Colonic mucosa (tissue), 4 donors: Measurements from ENCODE around the gene ARHGAP12. TPM values are rescaled to one million over a fixed set of nuclear protein-coding genes. Genes with fewer than 3 reads are reported as not detected.

Experiments
- DNase-seq: peaks from one replicate; pipeline ENCODE4 v3.0.0-alpha.2; 2020
- H3K27ac ChIP-seq: fragments of 200-600 bp; one replicate; pipeline ENCODE4 v1.8.0; 2021
- H3K27me3 ChIP-seq: fragments of 200-600 bp; one replicate; pipeline ENCODE4 v1.8.0; 2021
- H3K36me3 ChIP-seq: fragments of 200-600 bp; one replicate; pipeline ENCODE4 v1.8.0; 2021
- H3K4me1 ChIP-seq: fragments of 200-600 bp; one replicate; pipeline ENCODE4 v1.8.0; 2021; ENCODE audit warnings: mild to moderate bottlenecking
- H3K4me3 ChIP-seq: fragments of 200-600 bp; one replicate; pipeline ENCODE4 v1.8.0; 2021
- H3K9ac ChIP-seq, 2 donors: one replicate each; pipeline ENCODE4 v1.7.0; 2013; ENCODE audit warnings: control low read depth in 2 of 2, low read depth in 2 of 2, low read length in 2 of 2
- H3K9me3 ChIP-seq: fragments of 200-600 bp; one replicate; pipeline ENCODE4 v1.8.0; 2021
- CTCF ChIP-seq: fragments of 200-600 bp; IDR thresholded peaks from one replicate; pipeline ENCODE4 v1.8.0; 2022; ENCODE audit warnings: antibody characterized with exemption, mild to moderate bottlenecking
- intact Hi-C: fragments of 100-400 bp; cut with DNase I; formaldehyde crosslinking; loops from one replicate; pipeline ENCODE4 v1.14.1; 2022
- total RNA-seq, 2 donors: library from RNA; stranded (reverse); fragmentation: NEBNext Ultra II Directional in 1 of 2; extraction: Animal tissue kit (Norgen Biotek cat#: 25700) in 1 of 2; gene quantifications; one replicate each; pipeline ENCODE4 v1.2.1, GENCODE V29; 2021
- donor health status: healthy.
- donor health status: DM: no; HTN: no; CAD: no.
- donor health status: DM: no; HTN: no; CAD: no.

The ARHGAP12 gene
- total RNA-seq, 2 donors from 2014 or later, result 25.1 to 43.9 TPM

GRCh38 chr10:31923389-31923788 is 5.2 kb downstream of the ARHGAP12 start:
- H3K9ac ChIP-seq, result no peak overlapping the region
- no peaks in the 10 kb centered on the region for H3K9me3 ChIP-seq
- H3K27ac ChIP-seq, result no peak overlapping the region
- no peak for TF ChIP-seq CTCF
- H3K4me3 ChIP-seq, result no peak overlapping the region
- H3K27me3 ChIP-seq, result no peaks in the 10 kb centered on the region
- intact Hi-C loops, result no loop called here
- no peaks in the 10 kb centered on the region for H3K36me3 ChIP-seq
- H3K4me1 ChIP-seq, result peaks cover 5% of the 10 kb centered on the region
- DNase-seq, result no peak

GRCh38 chr10:31921031-31921430 is 7.6 kb downstream of the ARHGAP12 start:
- Histone ChIP-seq H3K27me3 (no peaks in the 10 kb centered on the region), H3K4me3 (no peak overlapping the region), H3K27ac (no peak overlapping the region), H3K36me3 (no peaks in the 10 kb centered on the region), H3K4me1 (peaks cover 5% of the 10 kb centered on the region), H3K9me3 (no peaks in the 10 kb centered on the region), H3K9ac (no peak overlapping the region)
- intact Hi-C loops, result no loop called here
- TF ChIP-seq CTCF, result no peak
- no peak for DNase-seq

GRCh38 chr10:31920538-31920937 is 8.1 kb downstream of the ARHGAP12 start:
- no peak for DNase-seq
- no peaks in the 10 kb centered on the region for H3K36me3 ChIP-seq
- TF ChIP-seq CTCF, result no peak
- H3K4me1 ChIP-seq, result peaks cover 5% of the 10 kb centered on the region
- H3K4me3 ChIP-seq, result no peak overlapping the region
- no peak overlapping the region for H3K9ac ChIP-seq
- H3K27me3 ChIP-seq, result no peaks in the 10 kb centered on the region
- H3K9me3 ChIP-seq, result no peaks in the 10 kb centered on the region
- H3K27ac ChIP-seq, result no peak overlapping the region
- intact Hi-C loops, result no loop called here

GRCh38 chr10:31918671-31919409 is 9.8 kb downstream of the ARHGAP12 start:
- Histone ChIP-seq H3K4me1 (peaks cover 5% of the 10 kb centered on the region), H3K27ac (no peak overlapping the region), H3K36me3 (no peaks in the 10 kb centered on the region), H3K9me3 (no peaks in the 10 kb centered on the region), H3K4me3 (no peak overlapping the region), H3K27me3 (no peaks in the 10 kb centered on the region), H3K9ac (no peak overlapping the region)
- intact Hi-C loops, result no loop called here
- TF ChIP-seq CTCF, result no peak
- no peak for DNase-seq

GRCh38 chr10:31914370-31914769 is 14.3 kb downstream of the ARHGAP12 start:
- Histone ChIP-seq H3K27me3 (no peaks in the 10 kb centered on the region), H3K36me3 (no peaks in the 10 kb centered on the region), H3K4me1 (no peaks in the 10 kb centered on the region), H3K27ac (no peak overlapping the region), H3K9me3 (no peaks in the 10 kb centered on the region), H3K9ac (no peak overlapping the region), H3K4me3 (no peak overlapping the region)
- intact Hi-C loops, result no loop called here
- no peak for DNase-seq
- no peak for TF ChIP-seq CTCF
